Small intestine (tissue), 7 donors: ENCODE data around the gene CEP350. TPM values are rescaled to one million over a fixed set of nuclear protein-coding genes. Genes with fewer than 3 reads are reported as not detected.

Source experiments
- DNase-seq, 2 donors: peaks; one replicate each; pipeline versions ENCODE4 v3.0.0 to v3.0.0-alpha.2; 2013
- FAIRE-seq: peaks from 2 replicates; lab custom pipeline; 2012; peaks lifted over from hg19 to GRCh38; lab: Jason Lieb, UNC
- H3K27ac ChIP-seq, 3 donors: one replicate each; pipeline ENCODE4 v1.5.1; 2013; ENCODE audit warnings: low read length in 2 of 3, mild to moderate bottlenecking in 2 of 3, control low read depth in 1 of 3, inconsistent platforms in 1 of 3, low read depth in 1 of 3, moderate library complexity in 1 of 3
- H3K27me3 ChIP-seq, 3 donors: one replicate each; pipeline ENCODE4 v1.6.1; 2013; ENCODE audit warnings: low read length in 3 of 3, inconsistent platforms in 1 of 3; ENCODE audit not compliant: control insufficient read depth in 3 of 3, insufficient read depth in 3 of 3
- H3K36me3 ChIP-seq, 3 donors: one replicate each; pipeline ENCODE4 v1.6.1; 2013; ENCODE audit warnings: low read length in 3 of 3, inconsistent platforms in 1 of 3, low read depth in 1 of 3, mild to moderate bottlenecking in 1 of 3, moderate library complexity in 1 of 3; ENCODE audit not compliant: control insufficient read depth in 3 of 3, insufficient read depth in 2 of 3
- H3K4me1 ChIP-seq, 3 donors: one replicate each; pipeline ENCODE4 v1.6.1; 2013; ENCODE audit warnings: low read length in 2 of 3, inconsistent platforms in 1 of 3, low read depth in 1 of 3, mild to moderate bottlenecking in 1 of 3, moderate library complexity in 1 of 3; ENCODE audit not compliant: control insufficient read depth in 3 of 3, insufficient read depth in 2 of 3
- H3K4me3 ChIP-seq, 3 donors: one replicate each; pipeline ENCODE4 v1.5.1; 2013; ENCODE audit warnings: low read length in 3 of 3, control low read depth in 1 of 3, inconsistent platforms in 1 of 3, low read depth in 1 of 3, mild to moderate bottlenecking in 1 of 3, moderate library complexity in 1 of 3
- H3K9me3 ChIP-seq, 2 donors: one replicate each; pipeline ENCODE4 v1.6.1; 2013; ENCODE audit warnings: low read depth in 1 of 2, low read length in 1 of 2; ENCODE audit not compliant: control insufficient read depth in 2 of 2, insufficient read depth in 1 of 2
- WGBS, 3 donors: extraction: QIAGEN DNeasy Blood & Tissue Kit; methylation state at CpG; one replicate each; pipeline ENCODE4 v1.1.7; 2013; 5-methylcytosine and 5-hydroxymethylcytosine counted together
- polyA plus RNA-seq, 4 donors: library from polyadenylated mRNA; stranded (reverse) in 3 of 4; unstranded in 1 of 4; fragments of 200-250 nt in 3 of 4; fragments of 120-200 nt in 1 of 4; gene quantifications; one replicate each; pipeline versions ENCODE4 v1.2.1 to v1.2.3, GENCODE V29; 2013
- donor health status: healthy with polysubstance abuse.
- donor health status: control.
- donor health status: control.
- donor health status: Bipolar disorder and iron deficiency.
- donor health status: healthy.

CEP350 gene
- polyA plus RNA-seq, 4 donors, result 5.9 to 53.2 (median 9.2) TPM

DNA sequence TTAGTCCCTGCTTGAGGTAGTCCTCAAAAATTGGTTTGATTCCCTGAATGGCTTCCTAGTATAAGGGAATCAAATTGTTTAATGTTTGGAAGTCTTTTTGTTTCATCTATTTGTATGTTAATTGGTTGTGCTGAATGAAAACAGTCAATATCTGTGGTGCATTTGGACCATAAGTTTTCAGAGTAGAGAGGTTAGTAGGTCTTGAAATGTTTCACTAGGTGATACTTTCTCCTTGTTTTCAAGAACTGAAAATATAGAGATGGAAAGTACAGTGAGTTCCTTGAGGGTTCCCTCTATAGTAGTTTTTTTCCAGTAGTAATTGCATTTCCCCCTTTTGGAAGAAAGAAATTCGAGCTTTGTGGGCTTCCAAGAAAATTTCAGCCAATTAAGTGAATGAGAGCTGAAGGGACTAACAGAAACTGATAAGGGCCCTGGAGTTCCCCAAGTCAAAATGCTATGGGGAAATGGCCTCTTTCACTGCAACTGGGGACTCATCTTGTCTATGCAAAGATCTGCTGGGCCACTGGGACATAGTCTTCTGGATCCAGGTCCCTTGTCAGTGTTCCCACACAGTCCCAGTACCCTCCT lies 18.6 kb upstream of the CEP350 start:
- 61 to 79% (median 71%) methylated on average over 1 of the region's 1 CpG for WGBS, 3 donors
- no peaks in the 10 kb centered on the region for H3K36me3 ChIP-seq
- H3K4me3 ChIP-seq, result no peak overlapping the region
- H3K9me3 ChIP-seq, result peaks cover 0 to 3% of the 10 kb centered on the region in 2 donors
- FAIRE-seq (no peak), DNase-seq (no peak)
- no peak overlapping the region for H3K27ac ChIP-seq
- no peaks in the 10 kb centered on the region for H3K27me3 ChIP-seq
- H3K4me1 ChIP-seq, result no peaks in the 10 kb centered on the region

DNA sequence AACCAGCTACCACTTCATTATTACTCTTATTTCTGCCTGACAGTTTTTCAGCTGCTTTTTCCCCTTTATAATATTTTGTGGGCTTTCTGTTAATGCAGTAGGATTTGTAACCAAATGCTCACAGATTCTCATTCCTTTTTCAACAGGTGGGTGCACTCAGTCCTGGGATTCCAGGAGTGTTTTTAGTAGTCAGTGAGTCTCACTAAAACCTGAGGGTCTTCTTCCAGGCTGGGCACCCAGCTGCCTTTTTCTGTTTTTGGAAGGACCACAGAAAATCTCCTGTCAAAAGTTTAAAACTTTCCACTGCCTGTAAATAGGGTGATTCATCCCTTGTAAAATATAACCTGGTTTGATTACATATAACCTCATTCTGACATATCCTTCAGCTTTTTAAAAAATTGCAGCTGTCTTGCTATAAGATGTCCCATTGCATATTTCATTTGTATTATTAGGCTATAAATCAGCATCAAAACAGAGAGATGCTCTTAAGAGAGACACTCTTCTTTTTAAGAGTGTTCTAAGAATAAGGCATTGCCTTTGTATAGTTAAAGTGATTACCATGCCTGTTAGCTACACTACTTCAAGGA lies 16.8 kb upstream of the CEP350 start:
- Histone ChIP-seq H3K27ac (no peak overlapping the region), H3K4me1 (no peaks in the 10 kb centered on the region), H3K27me3 (no peaks in the 10 kb centered on the region), H3K4me3 (no peak overlapping the region), H3K9me3 (peaks cover 0 to 3% of the 10 kb centered on the region in 2 donors), H3K36me3 (no peaks in the 10 kb centered on the region)
- no peak for DNase-seq
- no peak for FAIRE-seq

DNA sequence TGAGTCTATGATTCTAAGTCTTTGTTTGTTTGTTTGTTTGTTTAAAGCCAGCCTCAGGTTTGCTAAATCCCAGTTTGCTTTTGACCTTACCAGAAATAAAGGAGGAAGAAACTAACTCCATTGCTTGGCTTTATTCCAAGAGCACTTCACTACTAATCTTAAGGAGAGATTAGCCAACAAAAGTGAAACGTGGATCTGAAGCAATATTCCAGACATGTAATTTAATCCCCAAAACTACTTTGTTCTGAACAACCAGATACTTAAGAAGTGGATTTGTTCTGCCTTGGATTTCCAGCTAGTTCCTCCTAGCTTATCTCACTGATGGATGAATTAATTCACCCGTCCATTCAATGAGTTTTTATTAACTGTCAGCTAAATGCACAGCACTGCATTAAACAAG lies 15.9 kb upstream of the CEP350 start:
- Histone ChIP-seq H3K36me3 (no peaks in the 10 kb centered on the region), H3K27ac (no peak overlapping the region), H3K4me3 (no peak overlapping the region), H3K4me1 (no peaks in the 10 kb centered on the region), H3K27me3 (no peaks in the 10 kb centered on the region), H3K9me3 (no peaks in the 10 kb centered on the region)
- DNase-seq (peak; percentile 51 to 73), FAIRE-seq (no peak)
- WGBS, 3 donors, result 8 to 25% (median 20%) methylated on average over 2 of the region's 2 CpGs

DNA sequence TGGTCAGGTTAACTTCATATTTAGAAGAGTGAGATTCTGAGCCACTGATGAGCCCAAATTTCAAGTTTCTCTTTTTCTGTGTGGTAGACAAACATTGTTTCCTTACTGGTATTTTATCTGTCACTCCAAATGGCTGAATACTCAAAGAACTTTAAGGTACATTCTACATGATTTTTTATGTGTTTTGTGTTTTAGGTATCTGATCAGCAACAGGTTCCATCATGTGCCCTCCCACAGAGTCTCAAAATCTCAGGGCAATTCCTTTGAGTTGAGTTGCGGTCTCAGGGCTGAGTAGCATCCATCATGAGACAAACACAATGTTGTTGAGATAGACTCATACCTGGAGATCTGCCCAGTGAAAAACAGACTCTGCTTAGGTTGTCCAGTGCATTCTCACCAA lies 14.7 kb upstream of the CEP350 start:
- 96 to 100% (median 97%) methylated on average over 1 of the region's 1 CpG for WGBS, 3 donors
- DNase-seq (no peak), FAIRE-seq (no peak)
- no peak overlapping the region for H3K27ac ChIP-seq
- no peaks in the 10 kb centered on the region for H3K36me3 ChIP-seq
- H3K4me1 ChIP-seq, result no peaks in the 10 kb centered on the region
- no peaks in the 10 kb centered on the region for H3K9me3 ChIP-seq
- no peak overlapping the region for H3K4me3 ChIP-seq
- H3K27me3 ChIP-seq, result no peaks in the 10 kb centered on the region

DNA sequence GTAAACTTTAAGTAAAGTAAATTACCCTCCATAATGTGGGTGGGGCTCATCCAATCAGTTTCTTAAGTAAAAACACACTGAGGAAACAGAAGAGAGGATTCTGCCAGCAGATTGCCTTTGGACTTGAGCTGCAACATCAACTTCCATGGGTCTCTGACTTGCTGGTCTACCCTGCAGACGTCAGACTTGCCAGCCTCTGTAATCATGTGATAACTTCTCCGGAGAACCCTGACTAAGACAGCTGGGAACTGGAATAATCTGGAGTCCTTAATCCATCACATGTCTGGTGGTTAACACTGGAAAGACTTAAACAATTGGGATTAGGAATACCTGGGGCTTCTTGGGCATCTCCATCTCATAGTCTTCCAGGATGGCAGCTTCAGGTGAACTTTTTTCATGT lies 13.2 kb upstream of the CEP350 start:
- Histone ChIP-seq H3K27me3 (no peaks in the 10 kb centered on the region), H3K4me3 (no peak overlapping the region), H3K36me3 (no peaks in the 10 kb centered on the region), H3K27ac (no peak overlapping the region), H3K4me1 (no peaks in the 10 kb centered on the region), H3K9me3 (no peaks in the 10 kb centered on the region)
- 37 to 61% (median 54%) methylated on average over 2 of the region's 2 CpGs for WGBS, 3 donors
- DNase-seq, result peak in 1 of 2 donors; percentile 39
- no peak for FAIRE-seq

DNA sequence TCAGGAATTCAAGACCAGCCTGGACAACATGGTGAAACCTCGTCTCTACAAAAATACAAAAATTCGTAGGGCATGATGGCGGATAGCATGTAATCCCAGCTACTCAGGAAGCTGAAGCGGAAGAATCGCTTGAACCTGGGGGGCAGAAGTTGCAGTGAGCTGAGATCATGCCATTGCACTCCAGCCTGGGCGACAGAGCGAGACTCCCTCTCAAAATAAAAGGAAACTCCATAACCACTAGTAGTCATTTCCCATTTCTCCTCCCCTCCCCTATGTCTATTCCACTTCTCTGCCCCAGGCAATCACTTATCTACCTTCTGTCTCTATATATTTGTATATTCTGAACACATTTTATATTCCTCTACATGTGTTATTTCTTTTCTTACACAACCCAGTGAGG lies 4.0 kb upstream of the CEP350 start:
- H3K36me3 ChIP-seq, result no peaks in the 10 kb centered on the region
- no peaks in the 10 kb centered on the region for H3K4me1 ChIP-seq
- H3K27ac ChIP-seq, result no peak overlapping the region
- DNase-seq (no peak), FAIRE-seq (no peak)
- no peak overlapping the region for H3K4me3 ChIP-seq
- H3K27me3 ChIP-seq, result no peaks in the 10 kb centered on the region
- no peaks in the 10 kb centered on the region for H3K9me3 ChIP-seq
- whole genome bisulfite sequencing, 3 donors, result 84 to 97% (median 96%) methylated on average over 7 of the region's 7 CpGs

DNA sequence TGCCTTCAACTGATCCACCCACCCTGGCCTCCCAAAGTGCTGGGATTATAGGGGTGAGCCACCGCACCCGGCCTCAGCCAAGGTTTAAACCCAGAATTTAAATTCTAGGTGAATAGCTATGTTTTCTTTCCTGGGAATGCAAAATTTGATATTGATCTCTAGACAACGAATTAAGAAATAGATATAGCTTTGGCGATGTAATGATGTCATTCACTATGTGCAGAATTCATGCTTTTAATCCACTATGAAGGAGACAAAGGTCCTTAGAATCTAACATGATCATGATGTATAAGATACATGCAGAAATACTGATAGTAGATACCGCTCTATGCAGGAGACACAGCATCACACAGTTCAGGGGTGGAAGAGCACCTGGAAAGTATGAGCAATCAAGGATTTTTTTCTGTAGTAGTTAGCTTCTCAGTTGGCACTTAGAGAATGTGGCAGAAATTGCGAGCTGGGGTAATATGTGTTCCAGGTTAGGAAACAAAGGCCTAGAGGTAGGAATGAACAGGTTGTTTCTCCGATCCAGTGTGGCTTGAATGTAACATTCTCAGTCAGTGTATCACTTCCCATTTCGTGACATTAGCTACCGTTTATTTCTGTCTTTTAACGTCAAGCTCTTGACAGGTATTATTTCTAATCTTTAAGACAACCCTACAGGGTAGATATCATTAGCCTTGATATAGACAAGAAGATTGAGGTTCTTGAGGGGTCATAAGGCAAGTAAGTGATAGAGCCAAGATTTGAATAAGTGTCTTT lies 3.0 kb upstream of the CEP350 start:
- Histone ChIP-seq H3K9me3 (no peaks in the 10 kb centered on the region), H3K27me3 (no peaks in the 10 kb centered on the region), H3K4me3 (no peak overlapping the region), H3K36me3 (no peaks in the 10 kb centered on the region), H3K4me1 (no peaks in the 10 kb centered on the region), H3K27ac (no peak overlapping the region)
- DNase-seq (no peak), FAIRE-seq (no peak)
- 84 to 94% (median 93%) methylated on average over 10 of the region's 10 CpGs for WGBS, 3 donors

DNA sequence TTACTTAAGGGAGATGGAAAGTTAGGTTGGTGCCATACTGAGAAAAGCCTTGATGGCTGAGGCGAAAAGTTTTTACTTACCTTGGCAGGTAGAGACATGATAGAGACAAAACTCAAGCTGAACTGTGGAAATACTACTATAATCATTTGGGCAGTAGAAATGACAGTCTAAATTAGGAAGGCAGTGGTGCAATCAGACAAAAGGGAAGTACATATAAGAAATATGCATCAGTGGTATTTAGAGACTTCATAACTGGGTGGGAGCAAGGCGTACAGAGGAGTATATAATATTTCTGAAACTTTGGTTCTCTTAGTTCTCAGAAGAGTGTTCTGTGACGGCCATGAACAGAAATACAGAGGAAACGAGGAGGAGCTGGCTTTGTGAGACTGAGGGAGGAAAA lies 2.4 kb upstream of the CEP350 start:
- no peak for FAIRE-seq
- no peaks in the 10 kb centered on the region for H3K9me3 ChIP-seq
- no peak for DNase-seq
- H3K36me3 ChIP-seq, result no peaks in the 10 kb centered on the region
- no peak overlapping the region for H3K27ac ChIP-seq
- WGBS, 3 donors, result 81 to 92% (median 88%) methylated on average over 4 of the region's 4 CpGs
- H3K4me3 ChIP-seq, result no peak overlapping the region
- no peaks in the 10 kb centered on the region for H3K4me1 ChIP-seq
- H3K27me3 ChIP-seq, result no peaks in the 10 kb centered on the region
